Stimulated activated CD4-positive, alpha-beta T cell treated with anti-CD3 and anti-CD28 coated beads, Interleukin-1b, Interleukin-23, amount 100 ng/mL, for 1 hour (primary cell): ENCODE results near the gene ACSL1.

Experiments
- DNase-seq, 2 donors: peaks; one replicate each; pipeline ENCODE4 v3.0.0-alpha.2; 2020; ENCODE audit warnings: low read depth in 2 of 2

Gene ACSL1

DNA sequence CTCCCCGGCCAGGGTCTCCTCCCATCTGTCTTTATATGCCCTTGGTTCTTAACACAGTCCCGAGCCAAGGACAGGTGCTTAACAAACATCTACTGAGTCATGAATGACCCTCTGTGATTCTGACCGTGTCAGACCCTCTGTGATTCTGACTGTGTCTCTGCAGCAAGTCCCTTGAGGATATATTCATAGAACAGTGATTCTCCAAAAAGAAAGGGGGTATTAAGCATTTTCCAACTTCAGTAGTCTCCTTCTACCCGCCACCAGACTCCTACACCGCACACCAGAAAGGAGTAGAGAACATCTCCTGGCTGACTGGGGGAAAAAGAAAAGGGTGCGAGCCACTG, 13.6 kb downstream of the ACSL1 start:
- DNase-seq: no peak

GRCh38 chr4:184811526-184812198, 14.1 kb downstream of the ACSL1 start:
- DNase-seq: no peak

- no peak for DNase-seq
These were observed 15.0 kb downstream of the ACSL1 start for GRCh38 chr4:184810720-184811119.

- DNase-seq: no peak
These were observed 17.1 kb downstream of the ACSL1 start for GRCh38 chr4:184808713-184809050.

GRCh38 chr4:184807797-184808712, 17.7 kb downstream of the ACSL1 start:
- DNase-seq: no peak

DNA sequence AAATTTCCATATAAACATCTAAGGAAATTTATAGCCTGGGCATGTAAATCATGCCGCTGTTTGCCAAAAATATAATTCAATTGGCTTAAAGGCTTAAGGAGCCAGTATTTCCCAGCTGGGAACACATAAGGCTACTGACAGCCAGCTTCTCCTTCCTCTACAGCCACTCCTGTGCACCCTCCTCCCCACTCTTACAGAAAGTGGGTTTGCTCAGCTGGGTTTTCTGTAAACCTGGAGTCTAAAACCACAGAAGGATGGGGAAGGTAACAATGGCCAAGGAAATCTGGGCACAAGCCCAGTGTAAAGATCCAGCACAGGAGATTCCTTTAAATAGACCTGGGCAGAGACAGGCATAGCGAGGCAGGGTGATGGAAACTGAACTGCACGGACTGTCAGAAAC, 18.5 kb downstream of the ACSL1 start:
- no peak for DNase-seq

GRCh38 chr4:184806711-184807110, 19.1 kb downstream of the ACSL1 start:
- DNase-seq: no peak

DNA sequence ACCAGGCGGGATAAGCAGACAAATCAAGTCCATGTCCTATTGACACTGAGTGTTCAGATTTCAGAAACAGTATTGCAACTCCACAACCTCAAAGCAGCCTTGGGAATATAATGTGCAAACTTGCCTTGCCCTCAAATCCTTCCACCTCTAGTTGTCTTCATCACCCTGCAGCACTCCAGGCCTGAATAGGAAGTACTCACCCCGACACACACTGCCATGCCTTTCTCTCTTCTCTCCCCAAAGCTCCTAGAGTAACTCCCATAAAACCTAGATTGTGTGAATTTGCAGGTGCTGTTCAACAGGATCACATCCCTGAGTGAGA, 19.6 kb downstream of the ACSL1 start:
- DNase-seq: no peak

DNA sequence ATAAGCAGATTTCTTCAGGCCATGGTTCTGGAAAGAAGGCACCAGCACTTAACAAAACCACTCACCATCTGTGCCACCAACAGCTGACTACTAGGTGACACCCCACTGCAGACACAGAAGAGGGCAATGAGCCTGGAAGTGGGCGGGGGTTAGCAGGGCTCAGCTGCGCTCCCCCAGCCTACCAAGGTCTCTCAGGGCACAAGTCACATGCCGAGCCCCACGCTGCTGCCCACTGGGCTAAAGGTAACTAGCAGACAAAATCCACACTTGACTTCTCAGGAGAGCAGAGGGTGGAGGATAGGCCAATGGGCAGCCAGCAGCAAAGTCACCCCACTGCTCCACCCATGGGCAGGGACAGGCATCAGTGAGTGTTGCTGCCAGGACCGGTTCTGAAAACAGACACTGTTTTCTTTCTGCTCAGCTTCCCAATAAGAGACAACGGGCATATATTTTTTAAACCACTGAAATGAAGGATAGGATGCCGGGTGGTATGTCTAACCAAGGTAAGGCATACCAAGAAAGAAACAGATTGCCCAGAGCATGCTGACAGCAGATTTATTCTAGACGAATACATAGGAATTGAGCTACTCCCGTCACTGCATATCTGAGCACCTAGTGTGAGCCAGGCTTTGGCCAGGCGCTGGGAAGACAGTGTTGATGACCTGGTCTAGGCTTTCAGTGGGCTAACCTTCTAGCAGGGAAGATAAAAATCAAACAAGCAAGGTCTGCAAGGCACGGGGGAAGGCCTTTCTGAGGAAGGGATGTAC, 20.1 kb downstream of the ACSL1 start:
- no peak for DNase-seq

DNA sequence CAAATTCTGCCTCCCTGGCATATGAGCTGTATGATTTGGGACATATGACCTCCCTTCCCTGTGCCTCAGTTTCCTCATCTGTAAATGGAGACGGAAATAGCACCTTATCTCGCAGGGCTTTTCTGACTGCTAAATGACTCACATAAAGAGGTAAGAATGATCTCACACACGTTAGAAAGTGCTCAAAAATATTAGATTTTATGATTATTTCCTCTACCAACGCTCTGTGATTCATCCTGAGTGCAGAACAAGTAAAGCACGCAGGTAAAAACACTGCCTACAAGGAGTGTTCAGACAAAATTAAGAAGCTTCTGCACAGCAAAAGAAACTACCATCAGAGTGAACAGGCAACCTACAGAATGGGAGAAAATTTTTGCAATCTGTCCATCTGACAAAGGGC, 21.1 kb downstream of the ACSL1 start:
- no peak for DNase-seq

DNA sequence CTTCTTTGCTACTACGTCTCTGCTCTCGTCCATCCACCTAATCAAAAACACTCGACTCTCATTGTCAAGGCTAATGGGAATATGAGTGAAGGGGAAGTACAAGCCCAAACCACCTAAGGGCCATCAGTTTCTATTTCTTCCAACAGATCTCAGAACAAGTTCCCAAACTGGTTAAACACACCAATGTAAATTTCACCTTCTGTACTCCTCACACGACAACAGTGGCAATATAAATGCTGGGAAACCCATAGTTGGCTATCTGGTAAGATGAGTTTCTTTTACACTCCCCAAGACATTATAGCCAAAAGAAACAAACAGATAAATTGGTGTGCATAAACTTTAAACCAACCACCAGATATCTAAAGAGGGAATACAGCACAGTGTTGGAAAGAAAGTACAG, 21.9 kb downstream of the ACSL1 start:
- DNase-seq: no peak

- DNase-seq: no peak
These were observed 22.6 kb downstream of the ACSL1 start for GRCh38 chr4:184803133-184803532.

DNA sequence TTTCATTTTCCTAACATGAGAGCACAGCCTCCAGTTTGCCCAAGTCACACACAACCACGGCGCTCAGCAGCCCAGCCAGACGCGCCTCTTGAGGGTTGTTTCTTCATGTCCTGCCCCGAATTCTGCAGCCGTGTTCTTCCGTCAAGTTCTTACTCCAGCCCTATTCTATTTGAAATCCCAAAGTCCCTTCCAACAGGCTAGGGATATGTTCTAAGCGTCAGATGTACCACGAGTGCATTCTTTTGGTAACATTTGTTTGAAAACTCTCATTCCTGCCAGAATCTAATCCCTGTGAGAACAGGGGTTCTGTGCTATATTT, 23.1 kb downstream of the ACSL1 start:
- no peak for DNase-seq

DNA sequence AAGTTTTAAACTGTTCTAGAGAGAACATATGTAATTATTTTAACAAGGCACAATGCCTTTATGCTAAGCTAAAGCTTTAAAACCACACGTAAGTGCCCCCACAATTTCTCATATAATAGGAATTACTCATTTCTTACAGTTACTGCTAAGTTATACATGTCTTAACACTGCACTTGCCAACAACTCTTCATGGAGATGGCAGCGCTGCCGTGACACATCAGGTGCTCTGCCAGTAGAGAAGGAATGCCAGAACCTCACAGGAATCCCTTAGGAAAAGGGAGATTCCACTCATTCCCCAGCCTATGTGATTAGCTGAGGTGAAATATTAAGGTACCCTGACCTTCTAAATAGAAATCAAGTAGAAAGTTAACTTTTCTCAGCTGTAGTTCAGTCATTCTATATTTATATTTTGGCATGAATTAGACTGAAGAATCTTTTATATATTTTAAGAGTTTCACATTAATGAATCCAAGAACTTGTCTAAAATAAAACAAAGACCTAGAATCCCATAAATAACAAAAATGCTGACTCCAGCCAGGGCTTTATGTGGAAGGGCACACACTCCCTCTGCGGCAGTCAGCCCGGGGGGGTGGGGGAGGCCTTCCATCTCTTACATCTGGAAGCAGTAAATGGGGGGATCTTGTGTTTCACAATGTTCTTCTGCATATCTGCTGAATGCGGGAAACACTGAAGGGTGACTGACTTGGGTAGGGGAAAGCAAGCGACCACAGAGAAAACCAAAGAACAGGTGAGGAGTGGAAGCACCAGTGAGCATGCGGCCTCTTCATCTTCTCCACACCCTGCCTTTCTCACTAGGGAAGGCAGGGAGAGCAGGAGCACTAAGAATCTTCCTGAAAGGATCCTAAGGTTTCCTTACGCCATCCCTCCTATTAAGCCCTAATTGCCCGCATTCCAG, 23.7 kb downstream of the ACSL1 start:
- no peak for DNase-seq

GRCh38 chr4:184798504-184798903, 27.3 kb downstream of the ACSL1 start:
- no peak for DNase-seq

GRCh38 chr4:184796906-184797305, 28.9 kb downstream of the ACSL1 start:
- no peak for DNase-seq

- DNase-seq: no peak
These were observed 30.4 kb downstream of the ACSL1 start for GRCh38 chr4:184795214-184795844.

DNA sequence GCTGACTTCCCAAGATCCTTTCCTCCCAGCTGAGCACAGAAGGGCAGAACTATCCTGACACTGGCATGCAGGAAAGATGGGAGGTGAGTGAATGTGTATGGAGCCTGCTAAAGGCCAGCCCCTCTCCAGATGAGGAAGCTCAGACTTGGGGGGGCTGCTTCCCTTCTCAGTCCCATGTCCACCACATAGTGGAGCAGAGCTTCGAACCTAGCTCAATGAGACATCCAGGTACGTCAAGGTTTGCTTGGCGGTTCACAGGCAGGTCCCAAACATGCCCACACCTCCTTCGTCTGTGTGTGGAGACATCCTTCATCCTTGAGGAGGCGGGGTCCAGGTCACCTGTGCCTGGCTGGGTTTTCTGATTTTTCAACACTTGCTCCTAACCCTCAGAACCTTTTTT, 31.3 kb downstream of the ACSL1 start:
- DNase-seq: no peak

DNA sequence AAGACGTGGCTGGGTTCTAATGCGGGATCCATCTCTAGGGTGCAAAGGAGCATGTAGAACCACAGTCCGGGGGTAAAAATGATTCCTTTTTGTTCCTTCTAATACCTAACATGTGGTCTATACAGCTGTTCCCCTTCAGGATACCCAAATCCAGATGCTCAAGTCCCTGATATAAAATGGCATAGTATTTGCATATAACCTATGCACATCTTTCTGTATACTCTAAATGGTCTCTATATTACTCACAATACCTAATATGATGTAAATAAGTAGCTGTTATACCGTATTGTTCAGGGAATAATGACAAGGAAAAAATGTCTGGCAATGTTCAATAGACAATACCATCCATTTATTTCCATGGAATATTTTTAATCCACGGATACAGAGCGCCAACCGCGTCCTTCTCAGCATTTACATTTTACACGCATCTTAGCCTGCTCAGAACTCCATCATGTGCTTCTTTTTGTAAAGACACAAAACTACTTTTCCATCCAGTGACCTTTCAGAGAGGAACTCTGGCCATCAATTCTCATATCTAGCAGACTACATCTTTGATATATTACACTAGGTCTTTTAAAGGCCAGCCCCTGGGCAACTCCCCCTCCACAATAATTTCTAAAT, 31.9 kb downstream of the ACSL1 start:
- DNase-seq: no peak

- no peak for DNase-seq
These were observed 32.7 kb downstream of the ACSL1 start for GRCh38 chr4:184792950-184793555.

- no peak for DNase-seq
These were observed 33.4 kb downstream of the ACSL1 start for GRCh38 chr4:184792334-184792733.
